ENCODE data around the gene AMN.

AMN gene

GRCh38 chr14:102891111-102891510, 31.4 kb upstream of the AMN start:
- H3K9me3 ChIP-seq (replicated peaks; ENCODE audit: insufficient read depth, low read length) = no peaks in the 10 kb centered on the region
- H3K27me3 ChIP-seq (replicated peaks; ENCODE audit: insufficient read depth, low read length) = no peaks in the 10 kb centered on the region
- H3K9ac ChIP-seq (ENCODE audit: low read length) = no peak overlapping the region
- no peak overlapping the region for H2AFZ ChIP-seq (ENCODE audit: low read length)
- H3K4me1 ChIP-seq (ENCODE audit: low read length) = no peaks in the 10 kb centered on the region
- no peaks in the 10 kb centered on the region for H3K79me2 ChIP-seq (ENCODE audit: low read length)
- H3K9me2 ChIP-seq (replicated peaks; ENCODE audit: insufficient read depth, low read length) = no peaks in the 10 kb centered on the region
- H4K20me1 ChIP-seq (ENCODE audit: insufficient read depth, low read length) = no peaks in the 10 kb centered on the region
- H3F3A ChIP-seq (ENCODE audit: insufficient read depth, low read length) = no peaks in the 10 kb centered on the region
- no peaks in the 10 kb centered on the region for H3K36me3 ChIP-seq (replicated peaks; ENCODE audit: insufficient read depth, low read length)
- no peak for DNase-seq
- no peak overlapping the region for H3K4me2 ChIP-seq (ENCODE audit: low read depth, low read length)
- H3K27ac ChIP-seq (ENCODE audit: low read length) = no peak overlapping the region
- H3K4me3 ChIP-seq (ENCODE audit: low read length) = no peak overlapping the region
- TF ChIP-seq EZH2phosphoT487 (IDR thresholded peaks at IDR 0.05; ENCODE audit: low read length) (no peak), CTCF (IDR thresholded peaks at IDR 0.05; ENCODE audit: low read length) (no peak), EZH2 (optimal IDR thresholded peaks at IDR 0.05; ENCODE audit: low read depth, low read length) (no peak)

GRCh38 chr14:102891556-102891955, 30.9 kb upstream of the AMN start:
- H3K36me3 ChIP-seq (replicated peaks; ENCODE audit: insufficient read depth, low read length) = no peaks in the 10 kb centered on the region
- H3K4me3 ChIP-seq (ENCODE audit: low read length) = no peak overlapping the region

GRCh38 chr14:102892651-102893050, 29.8 kb upstream of the AMN start:
- Histone ChIP-seq H3K79me2 (ENCODE audit: low read length) (no peaks in the 10 kb centered on the region), H3K36me3 (replicated peaks; ENCODE audit: insufficient read depth, low read length) (no peaks in the 10 kb centered on the region)
- no peak for DNase-seq

More at GRCh38 chr14:102891556-102891955, 30.9 kb upstream of the AMN start:
- Histone ChIP-seq H3K27ac (ENCODE audit: low read length) (no peak overlapping the region), H3K9me3 (replicated peaks; ENCODE audit: insufficient read depth, low read length) (no peaks in the 10 kb centered on the region), H3K4me2 (ENCODE audit: low read depth, low read length) (no peak overlapping the region), H3F3A (ENCODE audit: insufficient read depth, low read length) (no peaks in the 10 kb centered on the region), H4K20me1 (ENCODE audit: insufficient read depth, low read length) (no peaks in the 10 kb centered on the region), H3K9ac (ENCODE audit: low read length) (no peak overlapping the region), H2AFZ (ENCODE audit: low read length) (no peak overlapping the region), H3K27me3 (replicated peaks; ENCODE audit: insufficient read depth, low read length) (no peaks in the 10 kb centered on the region), H3K4me1 (ENCODE audit: low read length) (no peaks in the 10 kb centered on the region), H3K79me2 (ENCODE audit: low read length) (no peaks in the 10 kb centered on the region), H3K9me2 (replicated peaks; ENCODE audit: insufficient read depth, low read length) (no peaks in the 10 kb centered on the region)
- no peak for DNase-seq
- TF ChIP-seq CTCF (IDR thresholded peaks at IDR 0.05; ENCODE audit: low read length) (no peak), EZH2 (optimal IDR thresholded peaks at IDR 0.05; ENCODE audit: low read depth, low read length) (no peak), EZH2phosphoT487 (IDR thresholded peaks at IDR 0.05; ENCODE audit: low read length) (no peak)

More at GRCh38 chr14:102892651-102893050, 29.8 kb upstream of the AMN start:
- TF ChIP-seq EZH2 (optimal IDR thresholded peaks at IDR 0.05; ENCODE audit: low read depth, low read length) (no peak), EZH2phosphoT487 (IDR thresholded peaks at IDR 0.05; ENCODE audit: low read length) (no peak), CTCF (IDR thresholded peaks at IDR 0.05; ENCODE audit: low read length) (no peak)
- H3K27me3 ChIP-seq (replicated peaks; ENCODE audit: insufficient read depth, low read length) = no peaks in the 10 kb centered on the region
- no peaks in the 10 kb centered on the region for H4K20me1 ChIP-seq (ENCODE audit: insufficient read depth, low read length)
- no peak overlapping the region for H2AFZ ChIP-seq (ENCODE audit: low read length)
- H3K27ac ChIP-seq (ENCODE audit: low read length) = no peak overlapping the region
- no peak overlapping the region for H3K9ac ChIP-seq (ENCODE audit: low read length)
- no peaks in the 10 kb centered on the region for H3K9me3 ChIP-seq (replicated peaks; ENCODE audit: insufficient read depth, low read length)
- H3K4me2 ChIP-seq (ENCODE audit: low read depth, low read length) = no peak overlapping the region
- no peak overlapping the region for H3K4me3 ChIP-seq (ENCODE audit: low read length)
- H3K4me1 ChIP-seq (ENCODE audit: low read length) = no peaks in the 10 kb centered on the region
- H3K9me2 ChIP-seq (replicated peaks; ENCODE audit: insufficient read depth, low read length) = no peaks in the 10 kb centered on the region
- no peaks in the 10 kb centered on the region for H3F3A ChIP-seq (ENCODE audit: insufficient read depth, low read length)

Data from MM.1S (cell line).